ENCODE results near the gene KRTAP10-3. TPM values are rescaled to one million over a fixed set of nuclear protein-coding genes. Genes with fewer than 3 reads are reported as not detected.

KRTAP10-3 gene
- polyA plus RNA-seq, 1 of the 3 experiments (the other 2 are of a cell fraction) = not detected

GRCh38 chr21:44533121-44533890 is 25.3 kb downstream of the KRTAP10-3 start (continued):
- no peak for TF ChIP-seq CTCF (IDR thresholded peaks at IDR 0.05)
- TF ChIP-seq PBX3 (IDR thresholded peaks at IDR 0.05) = no peak
- TF ChIP-seq NRF1 (IDR thresholded peaks at IDR 0.05; ENCODE audit: low read depth, low read length) = no peak
- no peak for TF ChIP-seq NFIC (IDR thresholded peaks at IDR 0.05; ENCODE audit: borderline replicate concordance)
- no peak for TF ChIP-seq GATA2 (CRISPR knock-in tag; IDR thresholded peaks at IDR 0.05)
- no peak for TF ChIP-seq RCOR1 (IDR thresholded peaks at IDR 0.05; ENCODE audit: low read length)
- no peak for TF ChIP-seq FOXJ3 (CRISPR knock-in tag; IDR thresholded peaks at IDR 0.05)
- TF ChIP-seq TEAD4 (IDR thresholded peaks at IDR 0.05; ENCODE audit: borderline replicate concordance, insufficient read depth) = no peak

GRCh38 chr21:44532712-44533111 is 25.9 kb downstream of the KRTAP10-3 start:
- TF ChIP-seq TAF1 (IDR thresholded peaks at IDR 0.05; ENCODE audit: borderline replicate concordance, low read depth, low read length) (no peak), SIN3A (IDR thresholded peaks at IDR 0.05; ENCODE audit: borderline replicate concordance, low read depth, low read length) (no peak), RAD21 (IDR thresholded peaks at IDR 0.05; ENCODE audit: low read length) (no peak), EZH2phosphoT487 (IDR thresholded peaks at IDR 0.05; ENCODE audit: borderline replicate concordance, low read depth) (no peak), FOXJ3 (CRISPR knock-in tag; IDR thresholded peaks at IDR 0.05) (no peak), YY1 (IDR thresholded peaks at IDR 0.05; ENCODE audit: low read depth) (no peak), JUND (IDR thresholded peaks at IDR 0.05) (no peak), TEAD4 (IDR thresholded peaks at IDR 0.05; ENCODE audit: borderline replicate concordance, insufficient read depth) (no peak), USF1 (IDR thresholded peaks at IDR 0.05; ENCODE audit: borderline replicate concordance, low read depth) (no peak), POLR2AphosphoS5 (IDR thresholded peaks at IDR 0.05; ENCODE audit: low read depth, low read length) (no peak), TCF12 (IDR thresholded peaks at IDR 0.05) (no peak), USF2 (IDR thresholded peaks at IDR 0.05; ENCODE audit: borderline replicate concordance, low read depth, low read length) (no peak)
- Histone ChIP-seq H3K9me3 (no peaks in the 10 kb centered on the region), H3K4me2 (no peak overlapping the region), H2AFZ (ENCODE audit: low read depth) (no peak overlapping the region), H3K27ac (ENCODE audit: low read depth in 2 of 2, low read length in 1 of 2) (no peak overlapping the region), H3K9me2 (no peaks in the 10 kb centered on the region), H4K20me1 (ENCODE audit: insufficient read depth) (no peaks in the 10 kb centered on the region), H3K4me1 (ENCODE audit: control insufficient read depth in 1 of 2, insufficient read depth in 2 of 2, low read depth in 1 of 2, low read length in 1 of 2) (no peaks in the 10 kb centered on the region; a peak in 1 of 4 replicates), H3F3A (replicated peaks; ENCODE audit: insufficient read depth) (no peaks in the 10 kb centered on the region), H3K4me3 (ENCODE audit: low read depth in 2 of 2, low read length in 1 of 2) (no peak overlapping the region), H3K9ac (no peak overlapping the region), H3K27me3 (ENCODE audit: insufficient read depth) (peaks cover 35% of the 10 kb centered on the region; the same call in 1 of the 2 replicates), H3K36me3 (replicated peaks in 1 of 2; ENCODE audit: control insufficient read depth in 1 of 2, insufficient read depth in 2 of 2, low read length in 1 of 2) (no peaks in the 10 kb centered on the region), H3K79me2 (ENCODE audit: insufficient read depth) (no peaks in the 10 kb centered on the region)
- ChIA-PET POLR2A (no interaction called here), CTCF (interaction anchor here (1.1 kb wide), 1 partner anchor 12 kb away, joined by 3 read pairs; no protein-coding TSS in a partner anchor)
- 75% methylated on average over 13 of the region's 16 CpGs for WGBS (ENCODE audit: low lambda C conversion rate)
- no peak for DNase-seq

All from SK-N-SH (cell line).